AG04450 (cell line): ENCODE results near the gene SERPINF2. TPM values are rescaled to one million over a fixed set of nuclear protein-coding genes. Genes with fewer than 3 reads are reported as not detected.

ENCODE experiments used
- CTCF ChIA-PET: fragments of 300-600, 350-600 bp; formaldehyde crosslinking; extraction: SDS; loops from one replicate; lab custom pipeline; 2022; ENCODE audit warnings: antibody characterized with exemption, inconsistent platforms; lab: Charles Lee
- POLR2A ChIA-PET: fragments of 350-600 bp; formaldehyde crosslinking; extraction: SDS; loops from one replicate; lab custom pipeline; 2021; ENCODE audit warnings: antibody characterized with exemption, inconsistent platforms; lab: Yijun Ruan, JAX
- DNase-seq: peaks from one replicate; pipeline ENCODE4 v3.0.0-alpha.2; 2011; ENCODE audit warnings: low read depth, low spot score
- H3K27ac ChIP-seq: one replicate; pipeline ENCODE4 v1.5.1; 2012; ENCODE audit warnings: low read depth, low read length, control low read depth
- H3K27me3 ChIP-seq: one replicate; pipeline ENCODE4 v1.6.0; 2012; ENCODE audit warnings: low read length; ENCODE audit not compliant: control insufficient read depth, insufficient read depth
- H3K4me3 ChIP-seq: 2 replicates; pipeline ENCODE4 v1.5.1; 2011; ENCODE audit warnings: mild to moderate bottlenecking, low read depth, low read length, control low read depth
- H3K9me3 ChIP-seq: 2 replicates; pipeline ENCODE4 v1.5.1; 2012; ENCODE audit warnings: low read length; ENCODE audit not compliant: control insufficient read depth, insufficient read depth
- CTCF ChIP-seq: IDR thresholded peaks from 2 replicates; pipeline ENCODE4 v1.5.1; 2011; ENCODE audit warnings: low read depth, low read length, control low read depth, inconsistent platforms
- polyA plus RNA-seq: library from polyadenylated mRNA; depleted of rRNA; stranded (reverse); fragments of >200 nt; gene quantifications from 2 replicates; pipeline ENCODE4 v1.2.3, GENCODE V29; 2011

SERPINF2 gene
- polyA plus RNA-seq, 1 experiment: not detected

GRCh38 chr17:1725642-1726511 lies 16.8 kb upstream of the SERPINF2 start:
- peaks cover 11% of the 10 kb centered on the region; the same call in 1 of the 2 replicates for H3K9me3 ChIP-seq
- ChIA-PET CTCF (interaction anchor here (2.1 kb wide), 1 partner anchor 58 kb away, joined by 7 read pairs; no protein-coding TSS in a partner anchor), POLR2A (interaction anchor here (1.6 to 2.9 kb wide), 2 partner anchors 9 kb away, joined by 7 to 14 read pairs; no protein-coding TSS in a partner anchor)
- no peak overlapping the region for H3K4me3 ChIP-seq
- no peak for DNase-seq
- H3K27ac ChIP-seq: no peak overlapping the region
- no peaks in the 10 kb centered on the region for H3K27me3 ChIP-seq
- TF ChIP-seq CTCF: no peak

GRCh38 chr17:1726626-1727257 lies 15.9 kb upstream of the SERPINF2 start:
- no peak overlapping the region for H3K4me3 ChIP-seq
- no peak for DNase-seq
- H3K27me3 ChIP-seq: no peaks in the 10 kb centered on the region
- no peak overlapping the region for H3K27ac ChIP-seq
- H3K9me3 ChIP-seq: peaks cover 11% of the 10 kb centered on the region; the same call in 1 of the 2 replicates
- TF ChIP-seq CTCF: no peak
- CTCF ChIA-PET: interaction anchor here (2.1 kb wide), 1 partner anchor 57 kb away, joined by 7 read pairs; no protein-coding TSS in a partner anchor
- POLR2A ChIA-PET: interaction anchor here (2.9 kb wide), 1 partner anchor 10 kb away, joined by 14 read pairs; no protein-coding TSS in a partner anchor

- no peak for TF ChIP-seq CTCF
- ChIA-PET CTCF (no interaction called here), POLR2A (interaction anchor here (2.9 kb wide), 1 partner anchor 10 kb away, joined by 14 read pairs; no protein-coding TSS in a partner anchor)
- H3K27me3 ChIP-seq: no peaks in the 10 kb centered on the region
- peaks cover 11% of the 10 kb centered on the region; the same call in 1 of the 2 replicates for H3K9me3 ChIP-seq
- H3K27ac ChIP-seq: no peak overlapping the region
- H3K4me3 ChIP-seq: no peak overlapping the region
- DNase-seq: no peak
Observed at GRCh38 chr17:1727258-1727789, 15.3 kb upstream of the SERPINF2 start.

GRCh38 chr17:1727876-1728630 lies 14.6 kb upstream of the SERPINF2 start:
- Histone ChIP-seq H3K27me3 (no peaks in the 10 kb centered on the region), H3K27ac (no peak overlapping the region), H3K4me3 (no peak overlapping the region), H3K9me3 (peaks cover 11% of the 10 kb centered on the region; the same call in 1 of the 2 replicates)
- TF ChIP-seq CTCF: no peak
- ChIA-PET CTCF (no interaction called here), POLR2A (interaction anchor here (2.9 kb wide), 1 partner anchor 11 kb away, joined by 14 read pairs; no protein-coding TSS in a partner anchor)
- DNase-seq: no peak
